Measurements from ENCODE around the gene WIPF2. TPM values are rescaled to one million over a fixed set of nuclear protein-coding genes. Genes with fewer than 3 reads are reported as not detected.
"Not testable (repeated sequence)": the region's sequence is repeated elsewhere in the genome, so short reads cannot be mapped to it uniquely, and the experiment has no call there.

The WIPF2 gene
- total and polyA plus RNA-seq, 9 donors, result 6.1 to 27.8 (median 18.4) TPM

GRCh38 chr17:40298726-40299125, 79.6 kb downstream of the WIPF2 start:
- Histone ChIP-seq H3K4me1 (ENCODE audit: insufficient read depth) (peaks cover 9% of the 10 kb centered on the region), H3K27ac (peak overlapping the region in 1 of 2 donors; percentile 4), H3K27me3 (no peaks in the 10 kb centered on the region), H3K36me3 (no peaks in the 10 kb centered on the region), H3K9me3 (no peaks in the 10 kb centered on the region), H3K4me3 (no peak overlapping the region)
- no peak for DNase-seq
- TF ChIP-seq CTCF (IDR thresholded peaks at IDR 0.05), result no peak
- TF ChIP-seq POLR2A (IDR thresholded peaks at IDR 0.05), result no peak
- no peak for TF ChIP-seq EP300 (IDR thresholded peaks at IDR 0.05)
- intact Hi-C loops (cut with DNase I), result loop anchor here in 1 of 4 donors (10.0 kb wide), 1 partner anchor 284 kb away; the partner anchor contains the start of gene CSF3
- 4 to 10% (median 9%) methylated on average over 3 of the region's 3 CpGs for WGBS, 3 donors

DNA sequence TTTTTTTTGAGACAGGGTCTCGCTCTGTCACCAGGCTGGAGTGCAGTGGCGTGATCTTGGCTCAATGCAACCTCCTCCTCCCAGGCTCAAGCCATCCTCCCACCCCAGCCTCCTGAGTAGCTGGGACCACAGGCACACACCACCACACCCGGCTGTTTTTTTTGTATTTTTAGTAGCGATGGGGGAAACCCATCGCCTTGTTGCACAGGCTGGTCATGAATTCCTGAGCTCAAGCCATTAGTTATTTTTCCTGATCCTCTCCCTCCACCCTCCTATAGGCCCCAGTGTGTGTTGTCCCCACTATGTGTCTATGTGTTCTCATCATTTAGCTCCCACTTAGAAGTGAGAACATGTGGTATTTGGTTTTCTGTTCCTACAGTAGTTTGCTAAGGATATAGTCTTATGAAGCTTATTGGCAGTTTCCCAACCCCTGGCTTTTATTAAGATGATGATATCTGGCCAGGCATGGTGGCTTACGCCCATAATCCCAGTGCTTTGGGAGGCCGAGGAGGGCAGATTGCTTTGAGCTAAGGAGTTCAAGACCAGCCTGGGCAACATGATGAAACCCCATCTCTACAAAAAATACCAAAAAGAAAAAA, 80.2 kb downstream of the WIPF2 start:
- not testable (repeated sequence) for H3K36me3 ChIP-seq; H3K27me3 ChIP-seq; H3K4me1 ChIP-seq (ENCODE audit: insufficient read depth); H3K27ac ChIP-seq; H3K4me3 ChIP-seq; H3K9me3 ChIP-seq
- intact Hi-C loops (cut with DNase I), result loop anchor here in 1 of 4 donors (10.0 kb wide), 1 partner anchor 284 kb away; the partner anchor contains the start of gene CSF3
- DNase-seq, result peak in 1 of 5 donors; percentile 7
- 66 to 77% (median 71%) methylated on average over 7 of the region's 7 CpGs for WGBS, 3 donors

- H3K27me3 ChIP-seq, result no peaks in the 10 kb centered on the region
- no peak overlapping the region for H3K27ac ChIP-seq
- TF ChIP-seq POLR2A (IDR thresholded peaks at IDR 0.05) (no peak), EP300 (IDR thresholded peaks at IDR 0.05) (no peak), CTCF (IDR thresholded peaks at IDR 0.05) (no peak)
- no peaks in the 10 kb centered on the region for H3K9me3 ChIP-seq
- H3K4me1 ChIP-seq (ENCODE audit: insufficient read depth), result peaks cover 10% of the 10 kb centered on the region
- WGBS, 3 donors, result 74 to 82% (median 80%) methylated on average over 4 of the region's 4 CpGs
- no peak overlapping the region for H3K4me3 ChIP-seq
- intact Hi-C loops (cut with DNase I), result loop anchor here in 3 of 4 donors (2.0 to 10.0 kb wide), 3 partner anchors 53 to 253 kb away; no protein-coding TSS in a partner anchor
- no peak for DNase-seq
- no peaks in the 10 kb centered on the region for H3K36me3 ChIP-seq
Measured at GRCh38 chr17:40301315-40301714, 82.2 kb downstream of the WIPF2 start.

- Histone ChIP-seq H3K4me3 (no peak overlapping the region), H3K36me3 (no peaks in the 10 kb centered on the region), H3K27me3 (no peaks in the 10 kb centered on the region), H3K9me3 (no peaks in the 10 kb centered on the region), H3K4me1 (ENCODE audit: insufficient read depth) (peaks cover 21% of the 10 kb centered on the region), H3K27ac (no peak overlapping the region)
- DNase-seq, result peak in 2 of 5 donors; percentile 32 to 68
- intact Hi-C loops (cut with DNase I), result loop anchor here in 2 of 4 donors (2.0 to 10.0 kb wide), 3 partner anchors 52 to 252 kb away; no protein-coding TSS in a partner anchor
- 33 to 35% (median 33%) methylated on average over 4 of the region's 4 CpGs for WGBS, 3 donors
- TF ChIP-seq POLR2A (IDR thresholded peaks at IDR 0.05), result no peak
- TF ChIP-seq CTCF (IDR thresholded peaks at IDR 0.05), result peak; percentile 61 to 82 (median 78)
Measured at GRCh38 chr17:40303009-40303657, 84.0 kb downstream of the WIPF2 start.

Measured in ovary (tissue), 9 donors.